Loucy (cell line): ENCODE data around the gene SOX14.

Experiments used
- H2AFZ ChIP-seq: fragments of 200-600 bp; sonication (generic); 2 replicates; pipeline ENCODE4 v1.6.0; 2016; ENCODE audit warnings: antibody characterized with exemption, mild to moderate bottlenecking, low read length, moderate library complexity
- H3F3A ChIP-seq: fragments of 200-600 bp; 2 replicates; pipeline ENCODE4 v1.6.0; 2016; ENCODE audit warnings: antibody characterized with exemption, low read depth, mild to moderate bottlenecking
- H3K27me3 ChIP-seq: fragments of 200-600 bp; sonication (generic); 2 replicates; pipeline ENCODE4 v1.6.1; 2014; ENCODE audit warnings: low read length, mild to moderate bottlenecking; ENCODE audit not compliant: insufficient read depth, poor library complexity, severe bottlenecking
- H3K36me3 ChIP-seq: fragments of 200-600 bp; sonication (generic); 2 replicates; pipeline ENCODE4 v1.6.1; 2016; ENCODE audit warnings: low read length; ENCODE audit not compliant: insufficient read depth
- H3K4me1 ChIP-seq: fragments of 200-600 bp; sonication (generic); 2 replicates; pipeline ENCODE4 v1.5.1; 2014; ENCODE audit warnings: low read length, mild to moderate bottlenecking; ENCODE audit not compliant: insufficient read depth, poor library complexity, severe bottlenecking
- H3K4me2 ChIP-seq: fragments of 200-600 bp; sonication (generic); 2 replicates; pipeline ENCODE4 v1.6.0; 2014; ENCODE audit warnings: antibody characterized with exemption, low read length, low read depth, mild to moderate bottlenecking; ENCODE audit not compliant: poor library complexity, severe bottlenecking
- H3K4me3 ChIP-seq: fragments of 200-600 bp; sonication (generic); 2 replicates; pipeline ENCODE4 v1.5.1; 2014; ENCODE audit warnings: low read length, mild to moderate bottlenecking, mixed read lengths; ENCODE audit not compliant: poor library complexity, severe bottlenecking
- H3K79me2 ChIP-seq: fragments of 200-600 bp; sonication (generic); 2 replicates; pipeline ENCODE4 v1.6.1; 2014; ENCODE audit warnings: low read length; ENCODE audit not compliant: insufficient read depth
- H3K9ac ChIP-seq: fragments of 200-600 bp; sonication (generic); 2 replicates; pipeline ENCODE4 v1.6.0; 2014; ENCODE audit warnings: mild to moderate bottlenecking, low read depth, low read length, moderate library complexity; ENCODE audit not compliant: poor library complexity, severe bottlenecking
- H3K9me2 ChIP-seq: fragments of 200-600 bp; sonication (generic); replicated peaks from 2 replicates; pipeline ENCODE4 v1.6.1; 2016; ENCODE audit warnings: low read depth, low read length, mixed read lengths
- H3K9me3 ChIP-seq: fragments of 200-600 bp; sonication (generic); 2 replicates; pipeline ENCODE4 v1.6.1; 2014; ENCODE audit warnings: mild to moderate bottlenecking, antibody characterized with exemption, low read length, low read depth; ENCODE audit not compliant: insufficient read depth
- H4K20me1 ChIP-seq: fragments of 200-600 bp; sonication (generic); 2 replicates; pipeline ENCODE4 v1.6.0; 2014; ENCODE audit warnings: antibody characterized with exemption, low read length, mild to moderate bottlenecking; ENCODE audit not compliant: insufficient read depth, poor library complexity, severe bottlenecking
- CTCF ChIP-seq: fragments of 200-600 bp; sonication (generic); conservative IDR thresholded peaks from 2 replicates; pipeline ENCODE4 v1.5.1; 2014; ENCODE audit warnings: mild to moderate bottlenecking, antibody characterized with exemption, low read length
- EZH2phosphoT487 ChIP-seq: fragments of 200-600 bp; IDR thresholded peaks from 2 replicates; pipeline ENCODE4 v1.6.1; 2018; ENCODE audit warnings: antibody characterized with exemption, mild to moderate bottlenecking, moderate library complexity, borderline replicate concordance

Gene SOX14

DNA sequence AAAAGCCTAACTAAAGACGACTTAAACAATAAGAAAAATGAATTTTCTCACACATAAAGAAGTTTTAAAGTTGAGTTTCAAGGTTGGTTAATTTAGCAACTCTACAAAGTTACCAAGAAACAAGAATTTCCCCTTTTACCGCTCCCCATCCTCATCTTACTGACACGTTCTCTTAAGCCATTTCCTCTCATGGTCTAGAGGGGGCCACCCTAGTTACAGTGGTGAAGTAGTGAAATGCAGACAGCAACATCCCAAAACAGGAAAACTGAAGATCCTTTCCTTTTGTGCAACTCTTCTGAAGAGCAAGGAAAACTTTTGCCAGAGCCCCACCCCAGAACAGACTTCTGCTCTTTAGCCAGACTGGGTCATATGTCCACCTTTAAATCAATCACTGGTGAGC lies 17.3 kb upstream of the SOX14 start:
- Histone ChIP-seq H3K4me1 (no peaks in the 10 kb centered on the region), H3K4me3 (no peak overlapping the region), H2AFZ (no peak overlapping the region), H3K4me2 (no peak overlapping the region), H3F3A (no peaks in the 10 kb centered on the region), H3K27me3 (no peaks in the 10 kb centered on the region), H3K9me3 (no peaks in the 10 kb centered on the region), H3K79me2 (no peaks in the 10 kb centered on the region), H3K9ac (no peak overlapping the region), H3K36me3 (no peaks in the 10 kb centered on the region), H4K20me1 (no peaks in the 10 kb centered on the region), H3K9me2 (no peaks in the 10 kb centered on the region)
- TF ChIP-seq CTCF, result no peak
- no peak for TF ChIP-seq EZH2phosphoT487

DNA sequence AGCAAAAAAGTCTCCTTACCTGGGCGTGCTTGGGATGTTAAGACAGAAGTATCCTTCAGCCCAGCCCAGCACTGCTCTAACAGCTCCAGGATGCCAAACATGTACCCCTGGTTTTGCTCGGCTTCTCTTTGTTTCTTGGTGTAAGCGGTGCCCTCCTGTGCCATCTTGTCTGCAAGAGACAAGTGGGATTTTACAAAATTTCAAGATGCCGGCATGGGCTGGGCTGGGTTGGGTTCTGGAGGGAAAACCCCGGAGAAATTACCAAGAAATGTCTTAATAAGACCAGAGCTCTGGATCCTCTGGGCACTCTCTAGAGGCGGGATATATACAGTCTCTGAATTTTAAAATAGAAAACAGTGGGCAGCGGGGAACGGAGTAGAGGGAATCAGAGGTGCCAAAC lies 4.6 kb upstream of the SOX14 start:
- no peaks in the 10 kb centered on the region for H3F3A ChIP-seq
- no peak overlapping the region for H3K4me3 ChIP-seq
- H3K27me3 ChIP-seq, result no peaks in the 10 kb centered on the region
- H3K36me3 ChIP-seq, result no peaks in the 10 kb centered on the region
- H3K9ac ChIP-seq, result no peak overlapping the region
- no peaks in the 10 kb centered on the region for H3K9me3 ChIP-seq
- TF ChIP-seq EZH2phosphoT487, result no peak
- TF ChIP-seq CTCF, result no peak
- no peaks in the 10 kb centered on the region for H3K79me2 ChIP-seq
- no peak overlapping the region for H2AFZ ChIP-seq
- H3K9me2 ChIP-seq, result no peaks in the 10 kb centered on the region
- H4K20me1 ChIP-seq, result no peaks in the 10 kb centered on the region
- no peak overlapping the region for H3K4me2 ChIP-seq
- no peaks in the 10 kb centered on the region for H3K4me1 ChIP-seq

- no peak overlapping the region for H3K4me2 ChIP-seq
- no peak overlapping the region for H2AFZ ChIP-seq
- H3K27me3 ChIP-seq, result no peaks in the 10 kb centered on the region
- no peak overlapping the region for H3K4me3 ChIP-seq
- no peaks in the 10 kb centered on the region for H3K9me3 ChIP-seq
- H3K79me2 ChIP-seq, result no peaks in the 10 kb centered on the region
- H3F3A ChIP-seq, result no peaks in the 10 kb centered on the region
- no peak overlapping the region for H3K9ac ChIP-seq
- no peaks in the 10 kb centered on the region for H3K9me2 ChIP-seq
- no peak for TF ChIP-seq CTCF
- TF ChIP-seq EZH2phosphoT487, result no peak
- no peaks in the 10 kb centered on the region for H3K36me3 ChIP-seq
- no peaks in the 10 kb centered on the region for H3K4me1 ChIP-seq
- no peaks in the 10 kb centered on the region for H4K20me1 ChIP-seq
Observed at GRCh38 chr3:137760341-137761098, 3.6 kb upstream of the SOX14 start.
